HepG2 (cell line): ENCODE measurements around the gene DNAJC1. TPM values are rescaled to one million over a fixed set of nuclear protein-coding genes. Genes with fewer than 3 reads are reported as not detected.
A peak's percentile ranks its signal among the peaks of the same experiment; 100 is the strongest.

Experiments
- ATM ChIP-seq: fragments of 450-650 bp; IDR thresholded peaks from 2 replicates; pipeline ENCODE4 v1.7.1; 2017; ENCODE audit warnings: mild to moderate bottlenecking, borderline replicate concordance
- ELF1 ChIP-seq: sonication (generic); formaldehyde crosslinking; IDR thresholded peaks from 2 replicates; pipeline ENCODE4 v1.4.0; 2020; ENCODE audit warnings: missing genetic modification reagents
- FIP1L1 ChIP-seq: fragments of 200-400 bp; formaldehyde crosslinking; IDR thresholded peaks from 2 replicates; pipeline ENCODE4 v1.6.1; 2018; ENCODE audit warnings: low read depth, mild to moderate bottlenecking, low read length, moderate library complexity, borderline replicate concordance; ENCODE audit not compliant: insufficient read depth
- KLF12 ChIP-seq: sonication (generic); formaldehyde crosslinking; IDR thresholded peaks from 2 replicates; pipeline ENCODE4 v1.4.0; 2020; ENCODE audit warnings: missing genetic modification reagents, borderline replicate concordance
- PRDM15 ChIP-seq: sonication (generic); formaldehyde crosslinking; IDR thresholded peaks from 2 replicates; pipeline ENCODE4 v1.4.0; 2020; ENCODE audit warnings: missing genetic modification reagents
- RBFOX2 ChIP-seq: fragments of 200-400 bp; formaldehyde crosslinking; IDR thresholded peaks from 2 replicates; pipeline ENCODE4 v1.6.1; 2017; ENCODE audit warnings: low read depth, mild to moderate bottlenecking, low read length
- RXRB ChIP-seq: IDR thresholded peaks from 2 replicates; pipeline ENCODE4 v1.6.1; 2016; ENCODE audit warnings: borderline replicate concordance, missing genetic modification reagents, missing compliant biosample characterization
- SALL2 ChIP-seq: sonication (generic); formaldehyde crosslinking; IDR thresholded peaks from 2 replicates; pipeline ENCODE4 v1.8.1; 2023; ENCODE audit warnings: mild to moderate bottlenecking, missing genetic modification reagents, inconsistent platforms
- SYNCRIP ChIP-seq: fragments of 200-400 bp; formaldehyde crosslinking; IDR thresholded peaks from 2 replicates; pipeline ENCODE4 v1.6.1; 2018; ENCODE audit warnings: mild to moderate bottlenecking, low read depth, low read length; ENCODE audit not compliant: insufficient read depth
- TGIF2 ChIP-seq: IDR thresholded peaks from 2 replicates; pipeline ENCODE4 v1.6.1; 2016; ENCODE audit warnings: control low read depth, missing compliant biosample characterization
- ZMYM4 ChIP-seq: sonication (generic); formaldehyde crosslinking; IDR thresholded peaks from 2 replicates; pipeline ENCODE4 v1.8.1; 2023; ENCODE audit warnings: mild to moderate bottlenecking, missing genetic modification reagents
- ZNF607 ChIP-seq: sonication (generic); formaldehyde crosslinking; IDR thresholded peaks from 2 replicates; pipeline ENCODE4 v1.5.1; 2020; ENCODE audit warnings: missing genetic modification reagents, mild to moderate bottlenecking, borderline replicate concordance
- ZNF766 ChIP-seq: sonication (generic); formaldehyde crosslinking; IDR thresholded peaks from 2 replicates; pipeline ENCODE4 v1.5.0; 2020; ENCODE audit warnings: missing genetic modification reagents, borderline replicate concordance
- ZSCAN30 ChIP-seq: sonication (generic); formaldehyde crosslinking; IDR thresholded peaks from 2 replicates; pipeline ENCODE4 v1.5.0; 2020; ENCODE audit warnings: mild to moderate bottlenecking, missing genetic modification reagents
- polyA plus RNA-seq, 8 experiments: library from polyadenylated mRNA; depleted of rRNA in 3 of 8; stranded (reverse) in 7 of 8; unstranded in 1 of 8; fragments of >200 nt; fragmentation: Illumina TruSeq in 4 of 8; extraction: Trizol in 4 of 8; gene quantifications; 2 replicates each; pipeline versions ENCODE4 v1.2.1 to v1.2.3, GENCODE V29; 2011 to 2016; ENCODE audit warnings: low read depth in 4 of 8, missing spikeins in 1 of 8, mixed read lengths in 1 of 8; ENCODE audit not compliant: insufficient read depth in 1 of 8
- total RNA-seq, 5 experiments: library from RNA; depleted of rRNA; stranded (reverse); fragments of >200 nt; fragmentation: Illumina TruSeq; extraction: Trizol; gene quantifications; 2 replicates each; pipeline ENCODE4 v1.2.3, GENCODE V29; 2016; ENCODE audit warnings: low read depth in 1 of 5
- TF ChIP-seq, protein P1 (sequence below): sonication (generic); formaldehyde crosslinking; IDR thresholded peaks from 2 replicates; pipeline ENCODE4 v1.5.0; 2020; ENCODE audit warnings: missing genetic modification reagents
- TF ChIP-seq, protein P2 (sequence below): sonication (generic); formaldehyde crosslinking; IDR thresholded peaks from 2 replicates; pipeline ENCODE4 v1.4.0; 2020; ENCODE audit warnings: missing genetic modification reagents
- TF ChIP-seq, protein P3 (sequence below): sonication (generic); formaldehyde crosslinking; IDR thresholded peaks from 2 replicates; pipeline ENCODE4 v1.8.1; 2023; ENCODE audit warnings: mild to moderate bottlenecking, missing genetic modification reagents
- TF ChIP-seq, protein P4 (sequence below): sonication (generic); formaldehyde crosslinking; IDR thresholded peaks from 2 replicates; pipeline ENCODE4 v1.4.0; 2020; ENCODE audit warnings: missing genetic modification reagents, low read depth, mild to moderate bottlenecking, borderline replicate concordance
- TF ChIP-seq, protein P5 (sequence below): sonication (generic); formaldehyde crosslinking; IDR thresholded peaks from 2 replicates; pipeline ENCODE4 v1.8.0; 2022; ENCODE audit warnings: mild to moderate bottlenecking, missing genetic modification reagents, moderate library complexity

DNAJC1 gene
- total and polyA plus RNA-seq, 2 of the 13 experiments (the other 11 are each of a cell fraction or from before 2014, with no cell fraction given): 9.9 to 16.6 TPM

DNA sequence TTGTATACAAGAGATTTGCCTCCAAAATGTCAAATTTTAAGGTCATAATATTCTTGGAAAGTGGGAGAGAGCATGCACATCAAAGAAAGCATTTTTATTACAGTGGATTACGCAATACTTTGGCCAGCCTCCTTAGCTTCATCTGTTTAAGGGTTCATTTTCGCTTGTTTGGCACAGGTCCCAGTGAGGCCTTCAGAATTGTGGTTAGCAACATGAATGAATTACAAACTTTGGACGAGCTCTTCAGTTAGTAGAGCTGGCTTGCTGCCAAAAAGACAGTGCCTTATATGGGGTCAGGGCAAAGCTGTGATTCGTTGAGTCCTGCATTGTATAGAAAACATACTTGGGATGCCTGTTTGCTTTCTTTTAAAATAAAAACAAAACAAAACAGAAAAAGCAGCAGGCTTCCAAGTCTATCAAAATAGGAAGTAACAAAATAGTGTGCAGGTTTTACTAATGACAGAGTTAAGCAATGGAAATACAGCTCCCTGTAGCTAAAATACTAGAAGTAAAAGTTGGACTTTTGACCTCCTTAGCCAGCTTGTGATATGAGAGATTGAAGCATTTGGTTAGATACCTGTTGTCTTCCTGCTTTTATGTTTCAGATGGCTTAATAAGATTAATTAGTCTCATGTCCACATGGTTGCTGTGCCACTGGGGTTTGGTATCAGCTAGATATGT lies 278.7 kb downstream of the DNAJC1 start (continued):
- TF ChIP-seq, protein P1, sequence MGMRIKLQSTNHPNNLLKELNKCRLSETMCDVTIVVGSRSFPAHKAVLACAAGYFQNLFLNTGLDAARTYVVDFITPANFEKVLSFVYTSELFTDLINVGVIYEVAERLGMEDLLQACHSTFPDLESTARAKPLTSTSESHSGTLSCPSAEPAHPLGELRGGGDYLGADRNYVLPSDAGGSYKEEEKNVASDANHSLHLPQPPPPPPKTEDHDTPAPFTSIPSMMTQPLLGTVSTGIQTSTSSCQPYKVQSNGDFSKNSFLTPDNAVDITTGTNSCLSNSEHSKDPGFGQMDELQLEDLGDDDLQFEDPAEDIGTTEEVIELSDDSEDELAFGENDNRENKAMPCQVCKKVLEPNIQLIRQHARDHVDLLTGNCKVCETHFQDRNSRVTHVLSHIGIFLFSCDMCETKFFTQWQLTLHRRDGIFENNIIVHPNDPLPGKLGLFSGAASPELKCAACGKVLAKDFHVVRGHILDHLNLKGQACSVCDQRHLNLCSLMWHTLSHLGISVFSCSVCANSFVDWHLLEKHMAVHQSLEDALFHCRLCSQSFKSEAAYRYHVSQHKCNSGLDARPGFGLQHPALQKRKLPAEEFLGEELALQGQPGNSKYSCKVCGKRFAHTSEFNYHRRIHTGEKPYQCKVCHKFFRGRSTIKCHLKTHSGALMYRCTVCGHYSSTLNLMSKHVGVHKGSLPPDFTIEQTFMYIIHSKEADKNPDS (CRISPR knock-in tag): no peak
- TF ChIP-seq ZNF766 (CRISPR knock-in tag) (no peak), SYNCRIP (no peak), SALL2 (CRISPR knock-in tag) (no peak), ZNF607 (CRISPR knock-in tag) (no peak), ELF1 (CRISPR knock-in tag) (no peak), KLF12 (CRISPR knock-in tag) (no peak), ZSCAN30 (no peak), ZMYM4 (CRISPR knock-in tag) (peak; percentile 74), TGIF2 (no peak), PRDM15 (CRISPR knock-in tag) (no peak), RBFOX2 (no peak), ATM (no peak), RXRB (peak; percentile 42; the same call in 1 of the 2 replicates), FIP1L1 (no peak)
- TF ChIP-seq, protein P2, sequence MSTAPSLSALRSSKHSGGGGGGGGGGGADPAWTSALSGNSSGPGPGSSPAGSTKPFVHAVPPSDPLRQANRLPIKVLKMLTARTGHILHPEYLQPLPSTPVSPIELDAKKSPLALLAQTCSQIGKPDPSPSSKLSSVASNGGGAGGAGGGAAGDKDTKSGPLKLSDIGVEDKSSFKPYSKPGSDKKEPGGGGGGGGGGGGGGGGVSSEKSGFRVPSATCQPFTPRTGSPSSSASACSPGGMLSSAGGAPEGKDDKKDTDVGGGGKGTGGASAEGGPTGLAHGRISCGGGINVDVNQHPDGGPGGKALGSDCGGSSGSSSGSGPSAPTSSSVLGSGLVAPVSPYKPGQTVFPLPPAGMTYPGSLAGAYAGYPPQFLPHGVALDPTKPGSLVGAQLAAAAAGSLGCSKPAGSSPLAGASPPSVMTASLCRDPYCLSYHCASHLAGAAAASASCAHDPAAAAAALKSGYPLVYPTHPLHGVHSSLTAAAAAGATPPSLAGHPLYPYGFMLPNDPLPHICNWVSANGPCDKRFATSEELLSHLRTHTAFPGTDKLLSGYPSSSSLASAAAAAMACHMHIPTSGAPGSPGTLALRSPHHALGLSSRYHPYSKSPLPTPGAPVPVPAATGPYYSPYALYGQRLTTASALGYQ (CRISPR knock-in tag): no peak
- TF ChIP-seq, protein P3, sequence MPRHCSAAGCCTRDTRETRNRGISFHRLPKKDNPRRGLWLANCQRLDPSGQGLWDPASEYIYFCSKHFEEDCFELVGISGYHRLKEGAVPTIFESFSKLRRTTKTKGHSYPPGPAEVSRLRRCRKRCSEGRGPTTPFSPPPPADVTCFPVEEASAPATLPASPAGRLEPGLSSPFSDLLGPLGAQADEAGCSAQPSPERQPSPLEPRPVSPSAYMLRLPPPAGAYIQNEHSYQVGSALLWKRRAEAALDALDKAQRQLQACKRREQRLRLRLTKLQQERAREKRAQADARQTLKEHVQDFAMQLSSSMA (CRISPR knock-in tag): no peak
- TF ChIP-seq, protein P4, sequence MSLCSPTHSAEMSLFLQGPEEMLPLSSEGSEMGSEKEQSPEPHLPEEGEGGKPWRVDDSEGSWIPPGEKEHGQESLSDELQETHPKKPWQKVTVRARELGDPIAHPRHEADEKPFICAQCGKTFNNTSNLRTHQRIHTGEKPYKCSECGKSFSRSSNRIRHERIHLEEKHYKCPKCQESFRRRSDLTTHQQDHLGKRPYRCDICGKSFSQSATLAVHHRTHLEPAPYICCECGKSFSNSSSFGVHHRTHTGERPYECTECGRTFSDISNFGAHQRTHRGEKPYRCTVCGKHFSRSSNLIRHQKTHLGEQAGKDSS (CRISPR knock-in tag): no peak
- TF ChIP-seq, protein P5, sequence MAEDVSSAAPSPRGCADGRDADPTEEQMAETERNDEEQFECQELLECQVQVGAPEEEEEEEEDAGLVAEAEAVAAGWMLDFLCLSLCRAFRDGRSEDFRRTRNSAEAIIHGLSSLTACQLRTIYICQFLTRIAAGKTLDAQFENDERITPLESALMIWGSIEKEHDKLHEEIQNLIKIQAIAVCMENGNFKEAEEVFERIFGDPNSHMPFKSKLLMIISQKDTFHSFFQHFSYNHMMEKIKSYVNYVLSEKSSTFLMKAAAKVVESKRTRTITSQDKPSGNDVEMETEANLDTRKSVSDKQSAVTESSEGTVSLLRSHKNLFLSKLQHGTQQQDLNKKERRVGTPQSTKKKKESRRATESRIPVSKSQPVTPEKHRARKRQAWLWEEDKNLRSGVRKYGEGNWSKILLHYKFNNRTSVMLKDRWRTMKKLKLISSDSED: no peak
